Medulla oblongata (tissue), 1 donor: ENCODE data around the gene CDA.

Experiments used
- DNase-seq: peaks from one replicate; pipeline ENCODE4 v3.0.0-alpha.2; 2015; ENCODE audit errors: extremely low spot score

Gene CDA

GRCh38 chr1:20648946-20649345 lies 60.0 kb downstream of the CDA start:
- DNase-seq = no peak

DNA sequence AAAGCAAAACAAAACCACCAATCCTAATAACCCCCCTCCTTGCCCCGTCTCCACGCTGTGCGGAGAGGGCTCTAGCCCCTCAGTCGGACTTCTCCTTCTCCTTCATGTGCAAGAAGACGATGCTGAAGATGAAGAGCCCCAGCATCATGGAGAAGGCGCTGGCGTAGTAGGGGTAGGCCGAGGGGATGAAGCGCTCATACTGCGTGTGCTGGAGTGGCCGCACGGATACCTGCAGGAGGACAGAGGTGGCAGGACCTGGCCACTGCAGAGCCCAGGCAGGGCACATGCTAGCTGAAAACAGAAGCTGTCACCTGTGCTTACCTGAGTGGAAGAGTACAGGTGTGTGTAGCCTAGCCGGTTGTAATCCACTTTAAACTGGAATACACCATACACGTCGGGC lies 63.4 kb downstream of the CDA start:
- DNase-seq = no peak

GRCh38 chr1:20654104-20654690 lies 65.3 kb downstream of the CDA start:
- DNase-seq = peak; percentile 20

- no peak for DNase-seq
These were observed 68.1 kb downstream of the CDA start for GRCh38 chr1:20657024-20657423.

GRCh38 chr1:20658166-20658915 lies 69.4 kb downstream of the CDA start:
- DNase-seq = no peak

- DNase-seq = no peak
These were observed 71.5 kb downstream of the CDA start for GRCh38 chr1:20660363-20660762.

DNA sequence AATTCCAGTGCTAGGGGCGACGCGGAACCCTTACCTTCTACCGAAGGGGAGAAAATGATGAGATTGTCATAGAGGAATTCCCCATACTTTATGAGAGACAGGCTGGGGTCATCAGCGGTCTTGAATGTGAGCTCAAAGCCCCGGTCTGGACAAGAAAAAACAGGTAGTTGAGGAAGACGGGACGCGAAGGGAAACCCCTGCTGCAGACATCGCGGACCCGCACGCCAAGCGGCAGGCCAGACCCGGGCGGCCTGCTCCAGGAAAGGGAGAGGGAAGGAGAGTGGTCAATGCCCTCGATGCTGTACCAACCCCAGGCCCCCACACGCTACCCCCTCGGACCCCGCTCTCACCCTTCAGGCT lies 71.9 kb downstream of the CDA start:
- DNase-seq = no peak

- peak; percentile 99 for DNase-seq
These were observed 72.6 kb downstream of the CDA start, which contains the start of gene DDOST for GRCh38 chr1:20661207-20662109. DDOST (minus strand) TSS chr1:20661369; CDS start chr1:20661350, 19 bp downstream.

GRCh38 chr1:20662110-20662475 lies 73.2 kb downstream of the CDA start:
- no peak for DNase-seq

- DNase-seq = no peak
These were observed 74.5 kb downstream of the CDA start for GRCh38 chr1:20663365-20663764.

DNA sequence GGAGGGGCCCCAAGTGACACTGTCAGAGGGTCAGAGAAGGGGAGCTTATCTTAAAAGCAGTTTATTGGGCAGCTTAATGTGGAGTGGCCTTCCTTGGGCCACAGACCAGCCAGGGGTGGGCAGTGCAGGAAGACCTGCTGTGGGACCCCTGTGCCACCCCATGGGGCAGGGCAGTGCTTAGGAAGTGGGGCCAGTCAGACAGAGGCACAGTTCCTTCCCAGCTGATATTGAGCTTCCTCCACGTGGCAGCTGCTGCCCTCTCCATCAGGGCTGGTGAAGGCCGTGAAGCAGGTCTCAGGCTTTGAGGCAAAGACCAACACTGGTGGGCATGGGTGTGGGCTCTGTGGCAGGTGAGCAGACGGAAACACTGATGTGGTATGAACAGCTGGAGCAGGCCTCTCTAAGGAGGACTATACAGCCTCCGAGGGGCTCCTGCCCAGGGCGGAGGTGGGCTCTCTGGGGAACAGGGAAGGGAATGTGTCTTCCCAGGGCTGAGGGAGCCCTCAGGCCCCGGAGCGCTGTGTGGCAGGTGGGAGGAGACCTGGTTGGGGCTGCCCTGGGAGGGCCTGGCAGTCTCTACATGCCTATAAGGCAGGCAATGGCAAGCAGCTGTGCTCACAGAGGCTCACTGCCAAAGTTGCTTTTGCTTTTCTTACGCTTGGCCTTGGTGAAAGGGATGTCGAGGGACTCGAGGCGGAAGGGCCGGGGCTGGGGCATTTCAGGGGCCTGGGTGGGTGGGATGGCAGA lies 75.2 kb downstream of the CDA start:
- no peak for DNase-seq

DNA sequence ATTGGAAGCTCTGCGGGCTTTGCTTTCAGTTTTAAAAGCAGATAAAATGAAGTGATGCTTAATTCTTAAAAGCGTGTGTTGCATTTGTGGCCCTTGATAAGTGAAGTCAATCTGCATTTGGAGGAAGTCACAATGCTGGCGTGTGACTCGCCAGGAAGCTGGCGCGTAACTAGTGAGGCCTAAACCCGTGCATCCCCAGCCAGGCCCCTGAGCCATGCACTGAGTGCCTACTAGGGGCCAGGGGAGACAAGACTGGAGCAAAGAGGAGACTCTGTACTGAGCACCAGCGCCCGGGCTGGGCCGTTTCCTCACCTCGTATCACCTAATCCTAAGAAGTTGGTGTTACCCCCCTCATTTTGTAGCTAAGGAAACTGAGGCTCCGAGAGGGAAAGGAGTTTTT lies 76.8 kb downstream of the CDA start:
- DNase-seq = no peak

- DNase-seq = no peak
These were observed 77.2 kb downstream of the CDA start for GRCh38 chr1:20666146-20666545.

DNA sequence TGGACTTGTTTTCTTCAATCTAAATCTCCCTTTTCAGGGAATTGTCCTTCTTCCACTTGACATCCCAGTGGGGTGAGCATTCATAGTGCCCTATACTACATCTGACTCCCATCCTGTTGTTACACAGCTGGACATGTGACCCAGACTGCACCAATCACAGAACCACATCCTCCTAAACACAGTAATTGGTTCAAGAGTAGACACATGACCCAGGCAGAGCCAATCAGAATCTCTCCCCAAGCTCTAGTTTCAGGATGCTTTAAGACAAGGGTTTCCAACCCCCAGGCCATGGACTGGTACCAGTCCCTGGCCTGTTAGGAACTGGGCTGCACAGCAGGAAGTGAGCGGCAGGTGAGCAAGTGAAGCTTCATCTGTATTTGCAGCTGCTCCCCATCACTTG lies 77.9 kb downstream of the CDA start:
- no peak for DNase-seq
